Upper lobe of left lung (tissue), 6 donors: ENCODE results near the gene NPBWR2. TPM values are rescaled to one million over a fixed set of nuclear protein-coding genes. Genes with fewer than 3 reads are reported as not detected.

Experiments
- ATAC-seq, 2 donors: fragments of 200-7000 bp; cut with Tn5 transposase; one replicate each; pipeline ENCODE4 v1.9.1; 2022; ENCODE audit warnings: mild to moderate bottlenecking in 2 of 2, moderate library complexity in 2 of 2; ENCODE audit not compliant: low FRiP score in 2 of 2
- DNase-seq, 2 donors: peaks; one replicate each; pipeline ENCODE4 v3.0.0-alpha.2; 2019 to 2020
- H3K27ac ChIP-seq, 4 donors: fragments of 200-600 bp; sonication (generic); one replicate each; pipeline ENCODE4 v1.5.1; 2016 to 2019
- H3K27me3 ChIP-seq, 4 donors: fragments of 200-600 bp; sonication (generic); one replicate each; pipeline ENCODE4 v1.5.1; 2017 to 2019
- H3K36me3 ChIP-seq, 4 donors: fragments of 200-600 bp; sonication (generic); one replicate each; pipeline ENCODE4 v1.5.1; 2016 to 2019
- H3K4me1 ChIP-seq, 4 donors: fragments of 200-600 bp; sonication (generic); one replicate each; pipeline ENCODE4 v1.5.1; 2018 to 2019
- H3K4me3 ChIP-seq, 4 donors: fragments of 200-600 bp; sonication (generic); one replicate each; pipeline ENCODE4 v1.5.1; 2017 to 2019; ENCODE audit warnings: mild to moderate bottlenecking in 2 of 4, moderate library complexity in 1 of 4
- H3K9me3 ChIP-seq, 4 donors: fragments of 200-600 bp; sonication (generic); one replicate each; pipeline ENCODE4 v1.5.1; 2018 to 2019
- CTCF ChIP-seq, 6 experiments: fragments of 450-650 bp in 4 of 6; fragments of 200-600 bp in 2 of 6; sonication (generic) in 2 of 6; IDR thresholded peaks; one replicate each; pipeline ENCODE4 v1.5.1; 2016 to 2019; ENCODE audit warnings: antibody characterized with exemption in 6 of 6
- EP300 ChIP-seq, 4 donors: sonication (generic); formaldehyde crosslinking; IDR thresholded peaks; one replicate each; pipeline ENCODE4 v1.5.1; 2017; ENCODE audit warnings: antibody characterized with exemption in 4 of 4, control low read depth in 2 of 4
- POLR2A ChIP-seq, 4 donors: fragments of 450-650 bp; IDR thresholded peaks; one replicate each; pipeline ENCODE4 v1.5.1; 2016 to 2017; ENCODE audit warnings: antibody characterized with exemption in 4 of 4, mild to moderate bottlenecking in 2 of 4
- POLR2AphosphoS5 ChIP-seq, 2 donors: sonication (generic); formaldehyde crosslinking; IDR thresholded peaks; one replicate each; pipeline ENCODE4 v1.5.1; 2017; ENCODE audit warnings: antibody characterized with exemption in 2 of 2
- WGBS, 2 donors: methylation state at CpG; one replicate each; pipeline ENCODE4 v1.1.5; 2017 to 2018; 5-methylcytosine and 5-hydroxymethylcytosine counted together
- small RNA-seq, 4 donors: library from RNA; depleted of rRNA; stranded (forward); fragments of <200 nt; gene quantifications; one replicate each; pipeline ENCODE3, GENCODE V24; 2016
- total RNA-seq, 6 donors: library from RNA; depleted of rRNA in 4 of 6; stranded (reverse); fragments of >200 nt in 4 of 6; gene quantifications; one replicate each; pipeline versions ENCODE4 v1.1.0 to v1.2.1, GENCODE V29; 2016 to 2021
- donor health status: DM: no; HTN: no; CAD: no; lungs with moderate emphysema.
- donor health status: DM: no; HTN: yes; CAD: no; lungs with severe emphysema.

Gene NPBWR2
- total RNA-seq, 6 donors from 2014 or later = not detected

GRCh38 chr20:64056639-64056888, 50.8 kb downstream of the NPBWR2 start:
- WGBS, 2 donors = 48 to 52% methylated on average over 5 to 7 of the region's 7 CpGs
- Histone ChIP-seq H3K4me3 (peak overlapping the region in 2 of 4 donors; percentile 11 to 34), H3K36me3 (no peaks in the 10 kb centered on the region), H3K4me1 (peaks cover 35 to 65% (median 50%) of the 10 kb centered on the region in 4 donors), H3K9me3 (no peaks in the 10 kb centered on the region), H3K27me3 (peaks cover 0 to 2% (median 0%) of the 10 kb centered on the region in 4 donors), H3K27ac (peak overlapping the region; percentile 85 to 93 (median 90))
- no peak for TF ChIP-seq POLR2A (IDR thresholded peaks at IDR 0.05)
- no peak for TF ChIP-seq POLR2AphosphoS5 (IDR thresholded peaks at IDR 0.05)
- no peak for TF ChIP-seq CTCF (IDR thresholded peaks at IDR 0.05)
- ATAC-seq (no peak), DNase-seq (no peak)

GRCh38 chr20:64055893-64056638, 51.3 kb downstream of the NPBWR2 start:
- no peaks in the 10 kb centered on the region for H3K9me3 ChIP-seq
- WGBS, 2 donors = 20 to 46% methylated on average over 1 to 18 of the region's 22 CpGs
- DNase-seq = peak in 1 of 2 donors; percentile 47
- H3K27ac ChIP-seq = peak overlapping the region; percentile 85 to 93 (median 90)
- H3K36me3 ChIP-seq = no peaks in the 10 kb centered on the region
- peak in 1 of 2 donors; percentile 3 for ATAC-seq
- peaks cover 0 to 6% (median 0%) of the 10 kb centered on the region in 4 donors for H3K27me3 ChIP-seq
- H3K4me1 ChIP-seq = peaks cover 35 to 65% (median 51%) of the 10 kb centered on the region in 4 donors
- peak overlapping the region in 1 of 4 donors; percentile 11 for H3K4me3 ChIP-seq
- peak in 4 of 6 experiments; percentile 8 to 40 (median 28) for TF ChIP-seq CTCF (IDR thresholded peaks at IDR 0.05)
- peak; percentile 68 to 69 for TF ChIP-seq POLR2AphosphoS5 (IDR thresholded peaks at IDR 0.05)
- TF ChIP-seq EP300 (IDR thresholded peaks at IDR 0.05) = peak in 1 of 4 donors; percentile 68
- no peak for TF ChIP-seq POLR2A (IDR thresholded peaks at IDR 0.05)

- 51 to 57% methylated on average over 5 to 8 of the region's 9 CpGs for WGBS, 2 donors
- Histone ChIP-seq H3K27me3 (peaks cover 0 to 9% (median under 1%) of the 10 kb centered on the region in 4 donors), H3K4me1 (peaks cover 35 to 68% (median 54%) of the 10 kb centered on the region in 4 donors), H3K36me3 (no peaks in the 10 kb centered on the region), H3K9me3 (no peaks in the 10 kb centered on the region), H3K27ac (peak overlapping the region; percentile 85 to 93 (median 90)), H3K4me3 (no peak overlapping the region)
- no peak for DNase-seq
- TF ChIP-seq EP300 (IDR thresholded peaks at IDR 0.05) (no peak), CTCF (IDR thresholded peaks at IDR 0.05) (no peak), POLR2AphosphoS5 (IDR thresholded peaks at IDR 0.05) (no peak), POLR2A (IDR thresholded peaks at IDR 0.05) (no peak)
- ATAC-seq = no peak
Observed at GRCh38 chr20:64055396-64055892, 51.9 kb downstream of the NPBWR2 start.

GRCh38 chr20:64053841-64054661, 53.3 kb downstream of the NPBWR2 start:
- peak overlapping the region; percentile 88 to 93 (median 90) for H3K27ac ChIP-seq
- peak overlapping the region in 3 of 4 donors; percentile 14 to 18 (median 14) for H3K4me3 ChIP-seq
- no peaks in the 10 kb centered on the region for H3K9me3 ChIP-seq
- H3K36me3 ChIP-seq = no peaks in the 10 kb centered on the region
- ATAC-seq (peak in 1 of 2 donors; percentile 2), DNase-seq (peak in 1 of 2 donors; percentile 50)
- peaks cover 43 to 78% (median 64%) of the 10 kb centered on the region in 4 donors for H3K4me1 ChIP-seq
- peaks cover 0 to 16% (median 6%) of the 10 kb centered on the region in 4 donors for H3K27me3 ChIP-seq
- WGBS, 2 donors = 14 to 24% methylated on average over 8 to 16 of the region's 17 CpGs
- TF ChIP-seq EP300 (IDR thresholded peaks at IDR 0.05) (peak in 2 of 4 donors; percentile 28 to 52), POLR2AphosphoS5 (IDR thresholded peaks at IDR 0.05) (peak; percentile 35 to 44), POLR2A (IDR thresholded peaks at IDR 0.05) (peak in 2 of 4 donors; percentile 13 to 40), CTCF (IDR thresholded peaks at IDR 0.05) (peak in 3 of 6 experiments; percentile 10 to 50 (median 33))

Small RNA genes within 50 kb of the gene (small RNA-seq; reads per million reads assigned to genes)
- 0 reads per million in 4 donors for gene AL355803.1
- 0 to 0.26 (median 0) reads per million in 4 donors for gene MIR6813

Other genes starting within 250 kb of the NPBWR2 start
- gene ABHD16B, start 246.1 kb downstream of the NPBWR2 start, total RNA-seq = under 1 TPM in 1 of 6 donors, not detected in 5; 0.23 TPM
- 100 to 1,000 TPM in 1 of 6 donors, 10 to 100 TPM in 5; 64.2 to 103 (median 79.4) TPM for gene TPD52L2, start 242.3 kb downstream of the NPBWR2 start, total RNA-seq
- gene DNAJC5, start 212.4 kb downstream of the NPBWR2 start, total RNA-seq = 10 to 100 TPM; 44.6 to 66.0 (median 60.7) TPM
- 100 to 1,000 TPM in 1 of 6 donors, 10 to 100 TPM in 5; 23.0 to 103 (median 37.3) TPM for gene UCKL1, start 151.1 kb downstream of the NPBWR2 start, total RNA-seq
- 10 to 100 TPM; 10.8 to 22.0 (median 16.3) TPM for gene ZNF512B, start 137.6 kb downstream of the NPBWR2 start, total RNA-seq
- gene SAMD10, start 127.9 kb downstream of the NPBWR2 start, total RNA-seq = 1 to 10 TPM; 2.6 to 7.2 (median 4.7) TPM
- gene PRPF6, start 126.4 kb downstream of the NPBWR2 start, total RNA-seq = 100 to 1,000 TPM in 1 of 6 donors, 10 to 100 TPM in 5; 60.5 to 113 (median 68.0) TPM
- gene C20orf204, start 71.4 kb downstream of the NPBWR2 start, total RNA-seq = 1 to 10 TPM in 4 of 6 donors, under 1 TPM in 2; 0.44 to 2.3 (median 1.7) TPM
- gene SOX18, start 57.9 kb downstream of the NPBWR2 start, total RNA-seq = 100 to 1,000 TPM in 1 of 6 donors, 10 to 100 TPM in 4, 1 to 10 TPM in 1; 6.3 to 138 (median 37.7) TPM
- gene TCEA2, start 44.4 kb downstream of the NPBWR2 start, total RNA-seq = 10 to 100 TPM; 21.7 to 56.0 (median 28.4) TPM
- gene RGS19, start 28.0 kb downstream of the NPBWR2 start, total RNA-seq = 10 to 100 TPM; 21.5 to 70.8 (median 55.6) TPM
- 1 to 10 TPM; 1.7 to 3.1 (median 2.6) TPM for gene OPRL1, start 27.5 kb downstream of the NPBWR2 start, total RNA-seq
- 1 to 10 TPM in 4 of 6 donors, not detected in 2; 1.3 to 7.8 (median 4.9) TPM for gene LKAAEAR1, start 23.2 kb downstream of the NPBWR2 start, total RNA-seq
- gene MYT1, start 56.9 kb upstream of the NPBWR2 start, total RNA-seq = 1 to 10 TPM in 1 of 6 donors, under 1 TPM in 1, not detected in 4; 0.09 to 3.1 TPM
- gene PCMTD2, start 148.2 kb upstream of the NPBWR2 start, total RNA-seq = 10 to 100 TPM; 37.4 to 95.3 (median 44.4) TPM